Subcutaneous adipose tissue (tissue), 4 donors: ENCODE data around the gene NPBWR2. TPM values are rescaled to one million over a fixed set of nuclear protein-coding genes. Genes with fewer than 3 reads are reported as not detected.

Experiments used
- total RNA-seq, 4 donors: library from RNA; depleted of rRNA; stranded (reverse); fragments of >200 nt; gene quantifications; one replicate each; pipeline ENCODE4 v1.1.0, GENCODE V29; 2016
- TF ChIP-seq, protein P1 (sequence below): fragments of 450-650 bp; IDR thresholded peaks from one replicate; pipeline ENCODE4 v1.5.1; 2016; ENCODE audit warnings: low read depth, mild to moderate bottlenecking, control low read depth, antibody characterized with exemption, moderate library complexity

NPBWR2 gene
- total RNA-seq, 4 donors from 2014 or later = not detected

DNA sequence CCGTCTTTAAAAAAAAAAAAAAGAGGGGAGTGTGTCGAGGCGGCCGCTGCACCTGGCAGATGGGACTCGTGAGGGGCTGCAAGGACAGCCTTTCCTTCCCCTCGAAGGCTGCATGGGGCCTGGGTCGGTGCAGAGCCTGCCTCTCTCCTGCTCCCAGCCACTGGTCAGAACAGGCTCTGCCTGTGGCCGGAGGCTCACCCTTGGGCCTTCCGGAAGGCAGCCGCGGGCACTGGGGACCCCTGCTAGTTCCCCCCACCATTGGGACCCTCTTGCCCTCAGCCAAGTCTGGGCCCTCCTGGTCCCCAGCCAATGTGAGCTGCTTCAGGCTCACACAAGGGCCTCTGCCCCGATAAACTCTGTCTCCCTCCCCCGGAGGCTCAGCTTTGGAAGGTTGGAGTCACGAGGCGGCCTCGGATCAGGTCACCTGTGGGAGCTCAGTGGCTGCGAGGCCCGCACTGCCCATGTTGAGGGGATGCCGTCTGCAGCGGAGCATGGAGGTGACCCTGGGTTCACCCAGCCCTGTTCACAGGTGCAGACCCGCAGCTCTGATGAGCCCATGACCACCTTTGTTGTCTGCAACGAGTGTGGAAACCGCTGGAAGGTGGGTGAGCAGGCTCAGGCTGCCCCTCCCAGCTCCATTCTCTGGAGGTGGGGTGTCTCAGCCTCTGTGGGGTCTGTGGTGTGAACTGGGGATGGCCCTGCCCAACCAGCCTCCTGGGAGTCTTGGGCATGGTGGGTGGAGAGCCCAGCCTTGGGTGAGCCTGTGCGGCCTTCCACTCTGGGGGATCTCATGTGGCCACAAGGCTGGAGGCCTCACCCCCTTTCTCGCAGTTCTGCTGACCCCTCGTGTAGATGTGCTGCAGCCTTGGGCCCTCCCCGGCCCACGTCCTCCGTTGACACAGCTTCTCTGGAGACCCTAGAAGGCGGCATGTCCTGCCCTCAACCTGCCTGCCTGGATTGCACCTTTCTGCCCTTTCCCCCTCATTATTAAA, 35.7 kb downstream of the NPBWR2 start:
- TF ChIP-seq, protein P1, sequence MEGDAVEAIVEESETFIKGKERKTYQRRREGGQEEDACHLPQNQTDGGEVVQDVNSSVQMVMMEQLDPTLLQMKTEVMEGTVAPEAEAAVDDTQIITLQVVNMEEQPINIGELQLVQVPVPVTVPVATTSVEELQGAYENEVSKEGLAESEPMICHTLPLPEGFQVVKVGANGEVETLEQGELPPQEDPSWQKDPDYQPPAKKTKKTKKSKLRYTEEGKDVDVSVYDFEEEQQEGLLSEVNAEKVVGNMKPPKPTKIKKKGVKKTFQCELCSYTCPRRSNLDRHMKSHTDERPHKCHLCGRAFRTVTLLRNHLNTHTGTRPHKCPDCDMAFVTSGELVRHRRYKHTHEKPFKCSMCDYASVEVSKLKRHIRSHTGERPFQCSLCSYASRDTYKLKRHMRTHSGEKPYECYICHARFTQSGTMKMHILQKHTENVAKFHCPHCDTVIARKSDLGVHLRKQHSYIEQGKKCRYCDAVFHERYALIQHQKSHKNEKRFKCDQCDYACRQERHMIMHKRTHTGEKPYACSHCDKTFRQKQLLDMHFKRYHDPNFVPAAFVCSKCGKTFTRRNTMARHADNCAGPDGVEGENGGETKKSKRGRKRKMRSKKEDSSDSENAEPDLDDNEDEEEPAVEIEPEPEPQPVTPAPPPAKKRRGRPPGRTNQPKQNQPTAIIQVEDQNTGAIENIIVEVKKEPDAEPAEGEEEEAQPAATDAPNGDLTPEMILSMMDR = no peak

DNA sequence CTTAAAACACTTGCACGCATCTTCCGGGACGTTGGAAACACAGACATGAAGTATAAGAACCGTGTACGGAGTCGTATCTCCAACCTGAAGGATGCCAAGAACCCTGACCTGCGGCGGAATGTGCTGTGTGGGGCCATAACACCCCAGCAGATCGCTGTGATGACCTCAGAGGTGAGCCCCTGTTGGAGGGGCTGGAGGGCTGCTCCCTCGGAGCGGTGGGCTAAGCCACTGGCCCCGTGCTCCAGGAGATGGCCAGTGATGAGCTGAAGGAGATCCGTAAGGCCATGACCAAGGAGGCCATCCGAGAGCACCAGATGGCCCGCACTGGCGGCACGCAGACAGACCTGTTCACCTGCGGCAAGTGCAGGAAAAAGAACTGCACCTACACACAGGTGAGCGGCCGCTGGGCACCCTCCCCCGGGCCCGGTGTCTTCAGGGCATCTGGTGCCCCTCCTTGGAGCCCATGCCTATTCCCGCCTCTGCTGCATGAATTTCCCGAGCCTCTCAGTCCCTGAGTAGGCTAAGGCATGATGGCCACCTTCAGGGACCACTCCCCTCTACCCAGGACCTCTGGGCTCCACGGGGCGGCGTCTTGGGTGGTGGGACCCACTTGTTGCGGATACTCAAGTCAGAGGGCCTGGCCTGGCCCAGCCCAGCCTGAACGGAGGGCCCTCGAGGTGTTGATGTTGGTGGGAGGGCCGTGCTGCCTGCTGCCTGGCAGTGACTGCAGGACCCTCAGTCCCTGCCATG, 36.9 kb downstream of the NPBWR2 start:
- TF ChIP-seq, protein P1 = no peak

DNA sequence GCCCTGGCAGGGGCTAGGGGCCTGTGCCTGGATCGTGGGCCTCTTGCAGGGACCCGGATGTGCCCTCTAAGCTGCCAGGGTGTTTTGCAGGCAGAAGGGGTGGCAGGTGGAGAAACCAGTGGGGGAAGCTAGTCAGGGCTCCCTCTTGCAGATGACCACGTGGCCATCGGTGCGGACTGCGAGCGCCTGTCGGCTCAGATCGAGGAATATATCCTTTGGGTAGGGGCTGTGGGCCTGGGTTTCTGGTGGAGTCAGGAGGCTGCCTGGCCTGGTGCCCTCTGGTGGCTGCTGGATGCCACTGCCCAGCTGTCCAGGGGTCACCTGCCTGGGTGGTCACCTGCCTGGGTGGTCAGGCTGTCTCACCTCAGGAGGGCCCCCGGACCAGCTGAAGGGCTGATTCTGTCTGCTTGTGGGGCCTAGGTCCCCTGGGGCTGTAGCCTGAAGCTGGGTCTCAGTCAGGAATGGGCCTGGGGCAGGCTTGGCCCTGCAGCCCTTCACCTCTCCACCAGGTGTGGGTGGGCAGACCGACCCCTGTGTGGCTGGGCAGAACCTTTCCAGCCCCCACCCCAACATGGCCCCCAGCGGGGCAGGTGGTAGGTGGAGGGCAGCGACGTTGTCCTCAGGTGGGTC, 37.6 kb downstream of the NPBWR2 start:
- TF ChIP-seq, protein P1 = no peak

DNA sequence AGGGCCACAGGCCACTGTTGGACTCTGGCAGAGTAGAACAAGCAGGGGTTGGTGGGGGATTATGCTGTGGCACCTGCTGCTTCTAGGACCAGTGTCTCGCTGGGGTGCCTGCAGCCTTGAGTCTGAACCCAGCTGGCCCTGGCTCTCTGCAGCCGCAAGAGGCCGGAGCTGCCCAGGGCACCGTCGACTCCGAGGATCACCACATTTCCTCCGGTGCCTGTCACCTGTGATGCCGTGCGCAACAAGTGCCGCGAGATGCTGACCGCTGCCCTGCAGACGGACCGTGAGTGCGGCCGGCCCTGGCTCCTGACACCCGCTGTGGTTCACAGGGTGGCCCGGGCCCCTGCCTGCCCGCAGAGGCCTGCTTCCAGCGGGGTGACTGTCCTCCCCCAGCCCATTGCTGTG, 38.2 kb downstream of the NPBWR2 start:
- TF ChIP-seq, protein P1 = no peak

- TF ChIP-seq, protein P1 = no peak
Measured at GRCh38 chr20:64068386-64069208, 38.8 kb downstream of the NPBWR2 start.

DNA sequence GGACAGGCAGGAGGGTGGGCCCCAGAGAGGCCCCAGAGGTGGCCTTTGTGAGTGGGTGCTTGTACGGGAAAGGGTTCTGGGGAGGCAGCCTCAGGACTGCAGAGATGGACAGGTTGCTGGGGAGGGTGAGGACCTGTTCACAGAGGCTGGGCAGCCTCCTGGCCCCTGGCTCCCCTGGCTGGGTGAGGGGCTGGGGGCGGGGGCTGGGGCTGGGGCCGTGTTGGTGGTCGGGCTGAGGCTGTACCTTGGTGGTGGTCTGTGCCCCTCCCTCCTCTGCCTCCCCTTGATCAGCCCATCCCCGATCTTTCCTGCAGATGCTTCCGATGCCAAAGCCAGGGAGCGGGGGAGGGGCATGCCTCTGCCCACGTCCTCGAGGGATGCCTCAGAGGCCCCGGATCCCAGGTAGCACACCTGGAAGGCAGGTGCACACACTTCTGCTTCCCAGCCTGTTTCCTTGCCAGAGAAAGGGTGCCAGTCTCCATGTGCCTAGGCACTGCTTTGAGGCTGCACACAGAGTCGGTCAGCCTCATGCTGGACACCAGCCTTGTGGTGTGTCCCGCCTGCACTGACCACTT, 39.5 kb downstream of the NPBWR2 start:
- TF ChIP-seq, protein P1 = no peak
